Neural cell (in vitro differentiated cells): ENCODE data around the gene TFCP2L1. TPM values are rescaled to one million over a fixed set of nuclear protein-coding genes. Genes with fewer than 3 reads are reported as not detected.

ENCODE experiments used
- H2AFZ ChIP-seq: fragments of 200-600, 300-800 bp; sonication (generic), shearing (Covaris generic); 2 replicates; pipeline ENCODE4 v1.6.0; 2014; ENCODE audit warnings: low read depth, mild to moderate bottlenecking, antibody characterized with exemption, low read length, moderate library complexity
- H3F3A ChIP-seq: fragments of 200-600 bp; shearing (Covaris generic); 2 replicates; pipeline ENCODE4 v1.6.1; 2016; ENCODE audit warnings: mild to moderate bottlenecking, moderate library complexity, mixed read lengths, antibody characterized with exemption, low read length; ENCODE audit not compliant: insufficient read depth, poor library complexity, severe bottlenecking
- H3K27ac ChIP-seq: fragments of 200-600, 300-800 bp; sonication (generic), shearing (Covaris generic); 2 replicates; pipeline ENCODE4 v1.5.1; 2014; ENCODE audit warnings: mild to moderate bottlenecking, low read length, moderate library complexity
- H3K27me3 ChIP-seq: fragments of 300-800, 200-600 bp; sonication (generic), shearing (Covaris generic); 2 replicates; pipeline ENCODE4 v1.6.0; 2014; ENCODE audit warnings: mild to moderate bottlenecking, low read depth, low read length, moderate library complexity; ENCODE audit not compliant: insufficient read depth
- H3K36me3 ChIP-seq: fragments of 300-800, 200-600 bp; sonication (generic), shearing (Covaris generic); 2 replicates; pipeline ENCODE4 v1.5.1; 2014; ENCODE audit warnings: mild to moderate bottlenecking, antibody characterized with exemption, low read length, moderate library complexity; ENCODE audit not compliant: insufficient read depth
- H3K4me2 ChIP-seq: fragments of 300-800, 200-600 bp; sonication (generic), shearing (Covaris generic); 2 replicates; pipeline ENCODE4 v1.6.0; 2014; ENCODE audit warnings: mild to moderate bottlenecking, low read length
- H3K4me3 ChIP-seq: fragments of 300-800, 200-600 bp; sonication (generic), shearing (Covaris generic); 2 replicates; pipeline ENCODE4 v1.5.1; 2014; ENCODE audit warnings: mild to moderate bottlenecking, low read length, moderate library complexity
- H3K79me2 ChIP-seq: fragments of 200-600 bp; shearing (Covaris generic); replicated peaks from 2 replicates; pipeline ENCODE4 v1.6.0; 2014; ENCODE audit warnings: mild to moderate bottlenecking, low read length, moderate library complexity; ENCODE audit not compliant: insufficient read depth
- H3K9ac ChIP-seq: fragments of 300-800, 200-600 bp; sonication (generic), shearing (Covaris generic); 2 replicates; pipeline ENCODE4 v1.6.1; 2016; ENCODE audit warnings: mild to moderate bottlenecking, low read length, mixed read lengths
- H3K9me2 ChIP-seq: fragments of 200-600 bp; shearing (Covaris generic); 2 replicates; pipeline ENCODE4 v1.6.1; 2016; ENCODE audit warnings: mild to moderate bottlenecking, low read length, mixed read lengths; ENCODE audit not compliant: insufficient read depth
- H3K9me3 ChIP-seq: fragments of 200-600, 300-800 bp; sonication (generic), shearing (Covaris generic); 2 replicates; pipeline ENCODE4 v1.6.1; 2016; ENCODE audit warnings: mild to moderate bottlenecking, mixed run types, low read length, moderate library complexity, mixed read lengths
- H4K20me1 ChIP-seq: fragments of 200-600 bp; shearing (Covaris generic); 2 replicates; pipeline ENCODE4 v1.6.1; 2016; ENCODE audit warnings: mild to moderate bottlenecking, mixed run types; ENCODE audit not compliant: insufficient read depth
- CTCF ChIP-seq: fragments of 450-650 bp; IDR thresholded peaks from 2 replicates; pipeline ENCODE4 v1.5.1; 2014; ENCODE audit warnings: antibody characterized with exemption, mild to moderate bottlenecking, moderate library complexity; ENCODE audit not compliant: poor library complexity, severe bottlenecking
- EP300 ChIP-seq: fragments of 450-650 bp; conservative IDR thresholded peaks from 2 replicates; pipeline ENCODE4 v1.6.1; 2014; ENCODE audit warnings: antibody characterized with exemption, mild to moderate bottlenecking, moderate library complexity; ENCODE audit not compliant: poor library complexity, severe bottlenecking
- EZH2 ChIP-seq: fragments of 200-600, 300-800 bp; shearing (Covaris generic), sonication (generic); IDR thresholded peaks from 2 replicates; pipeline ENCODE4 v1.6.1; 2014; ENCODE audit warnings: antibody characterized with exemption, low read length, borderline replicate concordance, mild to moderate bottlenecking; ENCODE audit not compliant: insufficient read depth, poor library complexity, severe bottlenecking
- MXI1 ChIP-seq: fragments of 450-650 bp; conservative IDR thresholded peaks from 2 replicates; pipeline ENCODE4 v1.6.1; 2014; ENCODE audit warnings: antibody characterized with exemption, mild to moderate bottlenecking; ENCODE audit not compliant: poor library complexity, severe bottlenecking
- POLR2AphosphoS5 ChIP-seq: IDR thresholded peaks from 2 replicates; pipeline ENCODE4 v1.6.1; 2012
- RAD21 ChIP-seq: fragments of 450-650 bp; conservative IDR thresholded peaks from 2 replicates; pipeline ENCODE4 v1.6.1; 2014; ENCODE audit warnings: antibody characterized with exemption, mild to moderate bottlenecking, moderate library complexity
- REST ChIP-seq: IDR thresholded peaks from 2 replicates; pipeline ENCODE4 v1.6.1; 2012; ENCODE audit warnings: borderline replicate concordance
- SMC3 ChIP-seq: fragments of 450-650 bp; conservative IDR thresholded peaks from 2 replicates; pipeline ENCODE4 v1.6.1; 2014; ENCODE audit warnings: antibody characterized with exemption, mild to moderate bottlenecking, moderate library complexity; ENCODE audit not compliant: poor library complexity
- TAF1 ChIP-seq: IDR thresholded peaks from 2 replicates; pipeline ENCODE4 v1.6.1; 2012; ENCODE audit warnings: low read depth
- polyA plus RNA-seq: library from polyadenylated mRNA; depleted of rRNA; stranded (reverse); fragments of >200 nt; gene quantifications from 2 replicates; pipeline ENCODE4 v1.2.3, GENCODE V29; 2014

Gene TFCP2L1
- polyA plus RNA-seq, 1 donor from 2014 or later: 0.04 TPM

DNA sequence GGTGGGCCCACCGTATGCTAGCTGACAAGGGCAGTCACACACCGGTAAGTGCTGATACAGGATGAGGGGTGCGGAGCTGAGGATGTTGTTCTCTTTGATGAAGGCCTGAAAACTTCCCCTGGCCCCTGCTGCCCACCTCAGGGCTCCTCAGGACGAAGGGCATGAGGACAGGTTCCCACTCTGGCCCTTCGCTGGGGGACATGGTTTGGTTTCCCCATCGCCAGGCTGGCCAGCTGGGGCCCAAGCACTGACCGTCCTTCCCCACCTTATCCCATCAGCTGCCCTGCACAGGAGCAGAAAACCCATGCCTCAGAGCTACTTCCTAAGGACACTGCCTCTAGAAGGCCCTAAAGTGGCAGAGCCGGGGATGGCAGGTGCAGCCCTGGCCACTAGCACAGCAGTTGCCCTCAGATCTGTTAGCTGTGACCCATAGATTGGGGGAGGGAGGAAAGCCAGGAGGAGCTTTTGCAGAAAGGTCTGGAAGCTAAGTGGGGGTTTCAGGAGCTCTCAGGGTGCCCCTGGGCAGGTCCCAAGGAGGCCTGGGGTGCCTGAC, 66.5 kb downstream of the TFCP2L1 start:
- no peaks in the 10 kb centered on the region for H3K9me3 ChIP-seq
- no peak for TF ChIP-seq REST
- TF ChIP-seq SMC3: no peak
- no peak for TF ChIP-seq EP300
- no peak for TF ChIP-seq RAD21
- no peak for TF ChIP-seq CTCF
- no peak for TF ChIP-seq TAF1
- no peak for TF ChIP-seq EZH2
- TF ChIP-seq MXI1: no peak
- no peak for TF ChIP-seq POLR2AphosphoS5
- H3K36me3 ChIP-seq: no peaks in the 10 kb centered on the region
- no peak overlapping the region for H2AFZ ChIP-seq
- H3K27ac ChIP-seq: no peak overlapping the region
- H3K27me3 ChIP-seq: no peaks in the 10 kb centered on the region
- H3K4me2 ChIP-seq: no peak overlapping the region
- H3K79me2 ChIP-seq: no peaks in the 10 kb centered on the region
- no peaks in the 10 kb centered on the region for H4K20me1 ChIP-seq
- no peak overlapping the region for H3K4me3 ChIP-seq
- H3F3A ChIP-seq: no peaks in the 10 kb centered on the region
- H3K9ac ChIP-seq: no peak overlapping the region
- no peaks in the 10 kb centered on the region for H3K9me2 ChIP-seq

DNA sequence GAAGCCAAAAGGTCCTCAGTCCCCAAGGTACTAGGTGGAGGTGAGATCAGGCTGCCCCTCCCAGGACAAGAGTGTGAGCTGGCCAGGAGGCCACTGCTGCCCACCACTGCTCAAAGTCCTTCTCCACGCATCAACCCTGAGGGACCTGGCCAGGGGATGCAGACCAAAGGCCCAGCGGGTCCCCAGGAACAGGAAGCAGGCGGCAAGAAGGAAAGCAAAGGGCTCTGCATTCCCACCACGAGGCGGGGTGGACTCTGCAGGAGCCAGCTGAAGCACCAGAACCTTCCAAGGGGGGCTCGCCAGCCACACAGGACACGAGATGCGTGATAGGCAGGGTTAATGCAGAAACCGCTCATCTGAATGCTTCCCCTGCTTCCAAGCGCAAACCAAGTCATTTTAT, 67.4 kb downstream of the TFCP2L1 start:
- Histone ChIP-seq H3K9me3 (no peaks in the 10 kb centered on the region), H4K20me1 (no peaks in the 10 kb centered on the region), H3K9ac (no peak overlapping the region), H3F3A (no peaks in the 10 kb centered on the region), H2AFZ (no peak overlapping the region), H3K36me3 (no peaks in the 10 kb centered on the region), H3K79me2 (no peaks in the 10 kb centered on the region), H3K9me2 (no peaks in the 10 kb centered on the region), H3K4me3 (no peak overlapping the region), H3K27me3 (no peaks in the 10 kb centered on the region), H3K4me2 (no peak overlapping the region), H3K27ac (no peak overlapping the region)
- TF ChIP-seq EZH2 (no peak), POLR2AphosphoS5 (no peak), EP300 (no peak), SMC3 (no peak), CTCF (no peak), RAD21 (no peak), REST (no peak), TAF1 (no peak), MXI1 (no peak)
